ENCODE results near the gene MS4A10.

DNA sequence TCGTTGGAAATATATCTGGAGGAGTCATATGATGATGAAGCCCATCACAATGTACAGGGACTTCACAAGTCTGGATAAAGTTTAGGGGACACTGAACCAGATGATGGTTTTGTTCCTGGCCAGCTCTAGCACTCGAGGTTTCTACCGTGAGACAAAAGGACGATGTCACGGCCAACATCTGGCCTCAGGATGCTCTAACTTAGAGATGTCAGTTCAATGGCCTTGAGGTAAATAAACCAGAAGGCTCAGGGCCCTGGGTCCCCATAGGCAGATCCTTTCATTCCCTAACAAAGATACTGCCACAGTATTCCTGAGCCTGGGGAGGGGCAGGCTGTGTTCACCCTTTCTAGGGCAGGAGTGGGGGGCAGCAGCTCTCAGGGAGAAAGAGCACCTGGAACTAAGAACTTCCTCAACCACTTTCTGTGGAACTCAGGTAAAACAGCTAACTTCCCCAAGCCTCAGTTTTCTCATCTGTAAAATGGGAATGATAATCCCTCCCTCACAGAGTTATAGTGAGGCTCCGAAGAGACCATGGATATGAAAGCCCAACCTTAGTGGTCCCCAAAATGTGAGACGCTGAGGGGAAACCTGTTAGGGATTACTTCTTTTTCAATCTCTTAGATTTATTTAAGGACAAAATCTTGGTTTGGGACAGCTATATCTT is 18.3 kb downstream of the MS4A10 start:
- TF ChIP-seq, protein P1, sequence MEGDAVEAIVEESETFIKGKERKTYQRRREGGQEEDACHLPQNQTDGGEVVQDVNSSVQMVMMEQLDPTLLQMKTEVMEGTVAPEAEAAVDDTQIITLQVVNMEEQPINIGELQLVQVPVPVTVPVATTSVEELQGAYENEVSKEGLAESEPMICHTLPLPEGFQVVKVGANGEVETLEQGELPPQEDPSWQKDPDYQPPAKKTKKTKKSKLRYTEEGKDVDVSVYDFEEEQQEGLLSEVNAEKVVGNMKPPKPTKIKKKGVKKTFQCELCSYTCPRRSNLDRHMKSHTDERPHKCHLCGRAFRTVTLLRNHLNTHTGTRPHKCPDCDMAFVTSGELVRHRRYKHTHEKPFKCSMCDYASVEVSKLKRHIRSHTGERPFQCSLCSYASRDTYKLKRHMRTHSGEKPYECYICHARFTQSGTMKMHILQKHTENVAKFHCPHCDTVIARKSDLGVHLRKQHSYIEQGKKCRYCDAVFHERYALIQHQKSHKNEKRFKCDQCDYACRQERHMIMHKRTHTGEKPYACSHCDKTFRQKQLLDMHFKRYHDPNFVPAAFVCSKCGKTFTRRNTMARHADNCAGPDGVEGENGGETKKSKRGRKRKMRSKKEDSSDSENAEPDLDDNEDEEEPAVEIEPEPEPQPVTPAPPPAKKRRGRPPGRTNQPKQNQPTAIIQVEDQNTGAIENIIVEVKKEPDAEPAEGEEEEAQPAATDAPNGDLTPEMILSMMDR (IDR thresholded peaks at IDR 0.05): no peak
- no peak for TF ChIP-seq POLR2A (IDR thresholded peaks at IDR 0.05)
- TF ChIP-seq POLR2AphosphoS5 (IDR thresholded peaks at IDR 0.05): no peak
- TF ChIP-seq EP300 (IDR thresholded peaks at IDR 0.05): no peak

Measured in sigmoid colon (tissue), 4 donors.